GM19023 (cell line): Measurements from ENCODE around the gene ANKS3.

Experiments used
- ATAC-seq: cut with Tn5 transposase; IDR thresholded peaks from one replicate; pipeline ENCODE4 v1.9.1; 2021; ENCODE audit warnings: mild to moderate bottlenecking, moderate library complexity; ENCODE audit not compliant: unreplicated experiment

Gene ANKS3

GRCh38 chr16:4734063-4734729 is at the start of gene ANKS3, which contains the start of gene DNAAF8:
TSS of gene ANKS3 (minus strand) at chr16:4734271. CDS start at chr16:4730149, 4,122 bp downstream.
TSS of gene DNAAF8 (plus strand) at chr16:4734537. CDS start at chr16:4736515, 1,978 bp downstream.
- peak; percentile 76 for ATAC-seq

- ATAC-seq = no peak
Measured at GRCh38 chr16:4783251-4783950, 49.3 kb upstream of the ANKS3 start.

- no peak for ATAC-seq
Measured at GRCh38 chr16:4780235-4780634, 46.2 kb upstream of the ANKS3 start.

- ATAC-seq = no peak
Measured at GRCh38 chr16:4778050-4778392, 44.0 kb upstream of the ANKS3 start.

- no peak for ATAC-seq
Measured at GRCh38 chr16:4777339-4778049, 43.4 kb upstream of the ANKS3 start.

GRCh38 chr16:4776141-4776705 is 42.2 kb upstream of the ANKS3 start:
- ATAC-seq = no peak

GRCh38 chr16:4775005-4775404 is 40.9 kb upstream of the ANKS3 start:
- no peak for ATAC-seq

- ATAC-seq = no peak
Measured at GRCh38 chr16:4772351-4772750, 38.3 kb upstream of the ANKS3 start.

- ATAC-seq = no peak
Measured at GRCh38 chr16:4771646-4772045, 37.6 kb upstream of the ANKS3 start.

GRCh38 chr16:4769306-4769638 is 35.2 kb upstream of the ANKS3 start:
- ATAC-seq = no peak

GRCh38 chr16:4768549-4769305 is 34.7 kb upstream of the ANKS3 start:
- peak; percentile 63 for ATAC-seq

- peak; percentile 2 for ATAC-seq
Measured at GRCh38 chr16:4767872-4768548, 33.9 kb upstream of the ANKS3 start.

- ATAC-seq = peak; percentile 83
Measured at GRCh38 chr16:4766875-4767628, 33.0 kb upstream of the ANKS3 start, which contains the start of gene ZNF500. TSS of gene ZNF500 (minus strand) at chr16:4767162. CDS start at chr16:4765978, 1,184 bp downstream.

- no peak for ATAC-seq
Measured at GRCh38 chr16:4765511-4766474, 31.7 kb upstream of the ANKS3 start.

GRCh38 chr16:4763791-4764190 is 29.7 kb upstream of the ANKS3 start:
- ATAC-seq = no peak

- no peak for ATAC-seq
Measured at GRCh38 chr16:4762205-4762604, 28.1 kb upstream of the ANKS3 start.

- no peak for ATAC-seq
Measured at GRCh38 chr16:4760221-4760910, 26.3 kb upstream of the ANKS3 start.

- ATAC-seq = no peak
Measured at GRCh38 chr16:4755687-4756086, 21.6 kb upstream of the ANKS3 start.
